ENCODE results near the gene NOG.

Gene NOG

DNA sequence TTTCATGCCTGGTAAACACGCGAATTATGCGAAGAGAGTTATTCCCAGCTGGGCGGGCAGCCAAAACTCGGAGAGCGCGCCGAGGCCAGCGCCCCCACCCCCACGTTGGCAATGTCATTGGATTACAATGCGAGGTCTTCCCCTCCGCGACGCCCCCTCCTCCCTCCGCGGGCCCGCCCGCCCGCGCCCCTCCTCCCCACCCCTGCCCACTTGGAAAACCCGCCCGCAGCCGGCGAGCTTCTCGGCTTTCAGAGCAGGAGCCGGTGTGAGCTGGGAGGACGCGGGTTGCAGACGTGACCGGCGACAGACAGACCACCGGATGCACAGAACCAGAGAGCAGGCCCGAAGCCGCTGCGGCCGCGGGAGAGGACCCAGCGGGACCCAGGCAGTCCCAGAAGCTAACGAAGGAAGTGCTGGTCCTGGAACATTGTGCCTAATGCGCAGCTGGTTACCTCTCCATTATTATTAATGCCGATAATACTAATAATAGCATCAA is 4.0 kb downstream of the NOG start:
- DNase-seq: peak; percentile 82

DNA sequence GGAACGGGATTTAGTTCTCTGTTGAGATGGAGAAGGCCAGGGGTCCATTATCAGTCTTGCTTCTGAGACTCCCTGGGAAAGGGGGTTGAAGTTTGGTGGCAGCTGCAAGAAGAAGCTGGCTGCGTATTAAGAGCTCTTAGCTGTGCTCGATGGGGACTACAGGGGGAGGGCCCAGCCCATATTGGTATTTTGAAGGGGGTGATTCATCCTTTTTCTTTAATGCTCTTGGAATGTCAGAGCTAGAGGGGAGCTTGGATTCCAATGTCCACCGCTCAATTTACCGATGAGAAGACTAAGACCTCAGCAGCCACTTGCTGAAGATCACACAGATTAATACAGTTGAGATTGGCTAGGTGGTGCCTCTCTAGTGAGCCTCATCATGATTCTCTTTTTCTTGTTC is 5.0 kb downstream of the NOG start:
- DNase-seq: peak; percentile 91

DNA sequence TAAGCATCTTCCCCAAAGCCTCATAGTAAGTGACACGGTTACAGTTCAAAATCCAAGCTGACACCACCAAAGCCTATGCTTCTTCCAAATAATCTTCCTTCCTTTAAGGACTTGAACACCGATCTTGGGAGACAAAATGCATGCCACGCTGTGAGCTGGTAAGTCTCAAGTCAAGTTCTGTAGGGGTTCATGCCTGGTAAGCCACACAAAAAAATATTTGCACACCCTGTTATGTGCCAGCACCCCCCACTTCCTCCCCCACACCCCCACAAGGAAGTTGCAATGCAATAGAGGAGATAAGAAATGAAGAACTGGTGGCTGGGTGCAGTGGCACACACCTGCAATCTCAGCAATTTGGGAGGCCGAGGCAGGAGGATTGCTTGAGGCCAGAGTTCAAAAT is 5.6 kb downstream of the NOG start:
- DNase-seq: no peak

DNA sequence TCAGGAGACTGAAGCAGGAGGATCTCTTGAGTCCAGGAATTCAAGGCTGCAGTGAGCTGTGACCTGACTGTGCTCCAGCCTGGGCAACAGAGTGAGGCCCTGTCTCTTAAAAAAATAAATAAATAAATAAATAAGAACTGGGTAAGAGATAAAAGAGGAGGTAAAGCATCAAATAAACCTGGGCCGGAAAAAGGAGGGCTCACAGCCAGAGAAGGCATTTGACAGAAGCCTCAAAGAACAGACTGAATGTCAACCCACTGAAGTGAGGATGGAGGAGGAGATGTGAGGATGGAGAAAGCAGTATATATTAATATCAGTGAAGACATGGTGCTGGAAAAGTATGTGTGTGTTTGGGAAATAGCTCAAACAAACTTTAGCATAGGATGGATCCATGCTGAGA is 6.1 kb downstream of the NOG start:
- DNase-seq: no peak

DNA sequence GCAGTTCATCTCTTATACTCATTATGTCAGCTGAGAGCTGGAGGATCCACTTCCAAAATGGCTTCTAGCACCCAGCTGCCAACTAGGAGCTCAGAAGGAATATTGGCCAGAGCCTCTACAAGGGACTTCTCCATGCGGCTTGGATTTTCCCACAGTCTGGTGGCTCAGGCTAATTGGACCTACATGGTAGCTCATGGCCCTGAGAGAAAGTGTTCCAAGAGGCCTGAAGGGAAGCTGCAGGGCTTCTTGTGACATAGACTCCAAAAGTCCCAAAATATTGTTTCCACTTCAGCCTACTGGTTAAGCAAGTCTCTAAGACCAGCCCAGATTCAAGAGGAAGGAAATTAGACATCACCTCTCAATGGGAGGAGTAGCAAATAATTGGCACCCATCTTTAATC is 6.8 kb downstream of the NOG start:
- no peak for DNase-seq

DNA sequence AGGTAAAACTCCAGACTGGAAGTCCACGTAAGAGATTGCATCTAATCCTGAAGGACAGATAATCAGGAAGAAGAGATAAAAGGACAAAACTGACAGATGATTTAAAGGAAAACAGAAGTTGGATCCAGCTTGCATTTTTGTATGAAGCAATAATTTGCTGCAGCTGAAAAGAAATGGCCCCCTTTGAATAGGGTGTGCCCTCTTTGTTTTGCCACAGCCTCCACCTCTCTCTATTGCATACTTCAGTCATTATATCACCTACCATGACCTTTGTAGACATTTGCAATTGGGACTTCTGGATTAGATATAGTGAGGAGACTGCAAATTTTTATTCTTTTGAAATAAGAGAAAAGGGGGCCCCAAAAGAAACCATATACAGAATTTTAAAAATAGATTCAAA is 8.1 kb downstream of the NOG start:
- no peak for DNase-seq

DNA sequence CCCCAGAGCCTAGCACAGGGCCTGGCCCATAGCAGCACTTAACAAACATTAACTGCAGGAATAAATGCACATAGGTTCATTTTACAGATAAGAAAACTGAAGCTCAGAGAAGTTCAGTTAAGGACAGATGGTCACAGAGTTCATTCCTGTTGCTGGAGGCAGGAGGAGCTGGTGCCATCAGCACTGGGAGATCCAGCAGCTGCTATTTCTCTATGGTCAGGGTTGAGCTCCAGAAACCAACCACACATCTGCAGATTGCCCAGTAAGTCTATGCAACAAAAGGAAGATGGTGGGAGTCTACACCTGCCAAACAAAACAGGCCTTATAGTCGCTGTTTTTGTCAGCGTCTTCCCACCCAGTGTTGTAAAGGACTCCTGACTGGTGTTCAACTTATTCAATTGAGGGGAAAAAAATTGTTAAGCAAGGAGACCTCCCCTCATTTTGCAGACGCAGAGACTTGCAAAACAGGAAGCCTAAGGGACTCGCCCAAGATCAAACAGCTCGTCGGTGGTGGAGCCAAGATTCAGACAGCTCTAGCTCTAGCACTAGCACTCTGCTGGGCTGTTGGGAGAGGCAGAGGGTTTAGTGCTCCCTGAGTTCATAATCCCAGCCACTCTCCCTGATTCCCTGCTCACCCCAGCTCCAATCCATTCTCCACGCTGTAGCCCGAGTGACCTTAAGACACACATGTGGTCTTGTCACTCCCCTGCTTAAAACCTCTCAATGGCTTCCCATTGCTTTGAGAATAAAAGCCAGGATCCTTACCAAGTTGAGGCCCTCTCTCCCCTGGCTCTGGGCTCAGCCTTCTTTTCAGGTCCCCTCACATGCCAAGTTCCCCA is 9.0 kb downstream of the NOG start:
- DNase-seq: no peak

DNA sequence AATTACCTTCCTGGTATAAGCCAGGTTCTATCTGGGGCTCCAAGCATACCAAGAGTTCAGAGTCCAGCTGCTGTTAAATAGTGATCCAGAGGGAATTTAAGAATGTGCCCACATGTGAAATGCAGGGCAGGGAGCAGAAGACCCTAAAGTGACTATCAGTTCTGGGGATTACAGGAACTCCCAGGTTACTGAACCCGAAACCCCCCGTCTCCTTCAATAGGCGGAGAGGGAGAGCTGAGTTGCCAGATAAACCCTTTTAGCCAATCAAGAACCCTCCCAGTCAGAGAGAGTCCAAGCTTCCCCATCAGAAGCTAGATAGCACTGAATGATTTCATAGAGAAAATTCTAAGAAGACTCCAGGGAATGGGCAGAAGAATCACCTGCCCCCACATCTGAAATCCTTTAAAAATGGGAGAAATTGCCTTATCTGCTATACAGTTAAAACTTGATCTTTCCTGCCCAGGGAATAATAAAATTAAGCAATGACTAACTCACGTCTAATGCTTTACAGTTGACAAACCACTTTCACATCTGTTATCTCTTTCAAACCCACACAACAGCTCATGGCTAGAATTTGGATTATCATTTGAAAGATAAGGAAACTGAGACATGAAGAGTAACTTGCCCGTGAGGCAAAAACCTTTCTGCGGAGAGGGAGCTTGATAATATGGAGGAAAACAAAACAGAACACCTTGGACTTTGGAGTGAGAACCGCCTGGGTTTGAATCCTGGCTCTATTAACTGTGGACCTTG is 10.2 kb downstream of the NOG start:
- DNase-seq: peak; percentile 10

DNA sequence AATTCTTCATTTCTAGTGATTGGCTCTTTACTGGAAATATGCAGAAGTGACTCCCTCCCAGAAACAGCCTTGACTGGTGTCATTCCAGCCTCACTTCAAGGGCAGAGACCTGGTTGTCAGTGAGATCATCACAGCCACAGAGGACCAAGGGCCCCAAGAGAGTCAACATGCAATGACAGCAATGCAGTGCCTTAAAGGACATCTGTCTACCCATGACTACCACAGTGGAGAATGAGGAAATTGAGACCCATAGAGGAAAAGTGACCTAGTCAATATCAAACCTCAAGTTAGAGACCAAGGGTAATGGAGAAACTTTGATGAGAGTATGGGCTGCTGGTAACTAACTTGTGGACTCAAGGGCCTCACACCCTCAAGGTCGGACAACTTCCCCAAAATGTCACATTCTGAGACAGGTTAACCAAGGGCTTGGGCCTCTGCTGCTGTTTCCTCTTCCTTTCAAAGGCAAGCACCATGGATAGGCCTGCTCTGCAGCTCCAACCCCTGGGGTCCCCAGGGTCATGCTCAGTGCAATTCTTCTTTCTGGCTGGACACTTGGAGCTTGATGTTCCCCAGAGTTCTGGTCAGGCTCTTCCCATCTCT is 11.3 kb downstream of the NOG start:
- DNase-seq: peak; percentile 49

DNA sequence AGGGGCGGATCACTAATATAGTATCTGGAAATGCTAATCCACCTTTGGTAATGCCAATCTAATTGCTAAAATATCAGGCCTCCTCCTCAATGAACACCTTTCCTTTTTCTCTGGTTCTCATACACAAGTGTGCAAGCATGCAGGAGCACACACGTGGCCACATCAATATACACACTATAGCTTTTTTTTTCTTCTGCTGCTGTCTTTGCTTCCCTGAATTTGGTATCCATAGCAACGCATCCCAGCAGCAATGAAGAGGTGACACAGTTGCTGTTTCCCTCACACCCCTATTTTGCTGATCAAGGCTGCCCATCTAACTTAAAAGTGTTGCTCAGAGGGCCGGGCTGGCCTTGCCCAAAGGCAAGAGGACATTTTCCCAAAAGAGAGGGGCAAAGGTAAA is 15.4 kb downstream of the NOG start:
- DNase-seq: no peak

DNA sequence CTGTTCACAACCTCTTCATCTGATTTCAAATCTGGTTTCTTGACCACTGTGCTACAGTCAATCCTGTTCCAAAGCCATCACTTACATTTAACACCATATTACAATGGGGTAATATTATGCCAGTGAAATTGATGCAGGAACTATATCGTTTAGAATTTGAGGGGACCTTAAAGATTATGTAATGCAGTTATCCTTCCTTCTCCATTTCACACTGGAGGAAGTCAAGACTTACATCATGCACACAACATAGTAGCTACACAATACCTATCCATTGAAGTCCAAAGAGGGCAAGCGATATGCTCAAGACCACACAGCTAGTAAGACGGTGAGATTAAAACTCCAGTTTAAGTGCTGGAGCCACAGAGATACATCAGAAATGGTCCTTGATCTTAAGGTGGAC is 16.8 kb downstream of the NOG start:
- DNase-seq: no peak

DNA sequence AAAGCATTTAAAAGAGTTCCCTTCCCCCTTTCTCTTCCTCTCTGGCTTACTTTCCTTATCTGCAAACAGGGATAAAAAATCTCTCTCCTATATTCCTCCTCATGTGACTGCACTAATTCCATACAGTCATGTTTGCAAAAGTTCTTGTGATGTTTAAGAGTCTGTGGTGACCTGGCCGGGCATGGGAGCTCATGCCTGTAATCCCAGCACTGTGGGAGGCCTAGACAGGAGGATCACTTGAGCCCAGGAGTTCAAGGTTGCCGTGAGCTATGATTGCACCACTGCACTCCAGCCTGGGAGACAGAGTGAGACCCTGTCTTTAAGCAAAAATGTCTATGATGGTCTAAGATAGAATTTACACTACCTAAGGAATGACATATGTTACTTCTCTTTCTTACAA is 19.6 kb downstream of the NOG start:
- no peak for DNase-seq

DNA sequence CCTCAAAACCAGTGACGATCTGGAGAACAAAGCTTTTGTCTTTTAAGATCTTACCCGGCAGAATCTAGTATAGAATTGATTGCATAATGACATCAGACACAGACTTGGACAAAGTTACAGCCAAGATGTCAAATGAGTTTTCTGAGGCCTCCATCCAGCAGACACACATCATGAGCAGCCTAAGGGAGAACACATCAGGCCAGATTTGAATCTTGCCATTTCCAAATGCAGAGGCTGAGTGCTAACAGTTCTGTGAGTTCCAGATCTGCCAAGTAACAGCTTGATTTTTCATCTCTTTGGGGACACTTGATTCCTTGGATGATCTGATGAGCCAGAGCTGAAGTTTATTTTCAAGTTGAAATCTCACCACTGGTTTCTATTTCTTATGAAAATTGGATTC is 21.0 kb downstream of the NOG start:
- no peak for DNase-seq

DNA sequence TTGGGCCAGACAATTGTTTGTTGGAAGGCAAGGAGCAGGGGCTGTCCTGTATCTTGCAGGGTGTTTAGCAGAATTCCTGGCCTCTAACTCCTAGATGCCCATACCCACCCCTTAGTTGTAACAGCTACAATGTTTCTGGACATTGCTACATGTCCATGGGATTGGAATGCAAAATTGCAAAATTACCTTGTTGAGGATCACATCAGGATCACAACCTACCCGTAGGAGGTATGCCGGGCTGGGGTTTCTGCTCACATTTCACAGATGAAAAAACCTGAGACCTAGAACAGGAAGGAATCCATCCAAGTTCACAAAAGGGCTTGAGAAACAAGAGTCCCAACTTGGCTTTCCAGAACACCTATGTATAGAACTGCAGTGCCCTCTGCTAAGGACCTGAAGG is 22.7 kb downstream of the NOG start:
- no peak for DNase-seq

DNA sequence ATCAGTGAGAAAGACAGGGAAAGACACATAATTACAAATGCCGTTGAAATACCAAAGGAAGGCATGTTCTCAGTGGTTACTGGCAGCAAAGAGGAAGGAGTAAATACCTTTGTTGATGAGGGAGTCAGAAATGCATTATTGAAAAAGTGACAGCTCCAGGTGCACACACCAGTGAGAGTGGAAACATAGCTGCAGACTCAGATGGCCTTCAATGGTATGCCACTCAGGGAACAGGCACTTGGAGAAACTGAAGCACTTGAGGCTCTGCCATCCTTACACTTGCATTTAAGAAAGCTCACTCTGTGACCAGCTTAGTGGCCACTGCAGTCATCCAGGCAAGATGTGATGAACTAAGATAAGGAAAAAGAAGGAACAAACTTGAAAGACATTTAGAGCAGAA is 29.9 kb downstream of the NOG start:
- no peak for DNase-seq

DNA sequence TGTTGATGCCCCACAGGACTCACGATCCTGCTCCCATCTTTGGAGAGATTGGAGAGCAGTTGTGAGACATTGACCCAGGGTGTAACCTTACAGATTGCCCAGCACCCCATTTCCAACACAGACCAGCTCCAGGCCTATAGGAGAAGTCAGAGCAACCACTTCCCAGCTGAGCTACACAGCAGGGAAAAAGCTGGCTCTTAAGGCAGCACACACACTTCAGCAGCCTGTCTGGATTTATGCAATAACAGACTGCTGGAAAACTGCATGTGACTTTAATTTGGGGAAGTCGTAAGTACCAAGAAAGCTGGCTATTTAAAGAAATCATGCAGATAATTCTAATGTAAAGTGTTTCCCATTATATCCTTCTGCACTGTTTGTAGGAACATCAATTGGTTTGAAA is 30.8 kb downstream of the NOG start:
- DNase-seq: no peak

DNA sequence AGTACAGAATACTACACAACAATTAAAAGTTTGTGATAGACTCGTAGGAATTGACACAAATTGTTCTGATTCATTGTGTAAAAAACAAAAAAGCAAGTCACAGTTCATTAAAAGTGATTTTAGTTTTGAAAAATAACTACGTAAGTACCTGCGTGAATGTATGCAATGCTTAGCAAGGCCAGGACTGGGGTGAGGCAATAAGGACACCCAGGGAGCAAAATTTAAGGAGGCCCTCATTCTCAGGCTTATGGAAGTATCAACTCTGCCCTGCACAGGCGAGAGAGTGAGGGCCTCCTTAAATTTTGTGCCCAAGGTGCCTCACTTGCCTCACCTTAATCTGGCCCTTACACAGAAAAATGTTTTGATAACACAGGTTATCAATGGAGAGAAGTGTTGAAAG is 31.4 kb downstream of the NOG start:
- no peak for DNase-seq

DNA sequence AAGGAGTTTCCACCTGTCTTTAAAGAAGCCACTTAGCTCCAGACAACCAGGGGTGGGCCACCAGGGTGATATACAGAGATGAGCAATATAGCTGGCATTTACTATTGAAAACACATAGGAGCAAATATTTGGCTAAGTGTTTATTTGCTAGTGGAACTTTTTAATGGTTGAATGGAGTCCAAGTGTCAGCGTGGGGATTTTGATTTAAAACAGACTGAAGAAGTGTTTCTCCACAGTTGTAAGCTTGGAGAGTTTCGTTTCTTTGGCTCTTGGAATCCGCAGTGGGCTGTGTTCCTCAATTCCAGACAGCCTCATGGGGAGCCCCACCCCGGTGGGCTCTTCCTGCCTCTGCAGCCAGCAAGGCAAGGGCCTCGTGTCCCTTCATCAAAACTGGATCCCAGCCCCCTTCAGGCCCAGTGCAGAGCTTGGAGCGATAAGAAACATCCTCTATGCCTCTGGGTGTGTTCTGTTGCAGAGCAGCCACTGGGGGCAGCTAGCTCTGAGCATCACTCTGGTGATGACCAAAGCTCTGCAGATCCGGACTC is 36.1 kb downstream of the NOG start:
- peak; percentile 59 for DNase-seq

DNA sequence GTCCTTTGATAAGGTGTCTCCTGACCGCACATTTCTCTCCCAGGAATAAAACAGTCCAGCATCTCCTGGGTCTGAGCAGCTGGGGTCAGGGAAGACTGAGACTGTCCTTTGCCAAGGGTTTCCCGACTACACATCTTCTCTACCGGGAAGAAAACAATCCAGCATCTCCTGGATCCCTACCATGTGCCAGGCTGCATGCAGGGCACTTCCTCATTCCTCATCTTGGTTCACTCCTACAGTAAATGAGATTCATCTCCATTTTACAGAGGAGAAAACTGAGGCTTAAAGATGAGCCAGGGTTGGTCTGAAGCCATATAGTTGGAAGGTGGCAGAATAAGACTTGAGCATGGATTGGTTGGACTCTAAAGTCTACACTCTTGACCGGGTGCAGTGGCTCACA is 36.7 kb downstream of the NOG start:
- no peak for DNase-seq

DNA sequence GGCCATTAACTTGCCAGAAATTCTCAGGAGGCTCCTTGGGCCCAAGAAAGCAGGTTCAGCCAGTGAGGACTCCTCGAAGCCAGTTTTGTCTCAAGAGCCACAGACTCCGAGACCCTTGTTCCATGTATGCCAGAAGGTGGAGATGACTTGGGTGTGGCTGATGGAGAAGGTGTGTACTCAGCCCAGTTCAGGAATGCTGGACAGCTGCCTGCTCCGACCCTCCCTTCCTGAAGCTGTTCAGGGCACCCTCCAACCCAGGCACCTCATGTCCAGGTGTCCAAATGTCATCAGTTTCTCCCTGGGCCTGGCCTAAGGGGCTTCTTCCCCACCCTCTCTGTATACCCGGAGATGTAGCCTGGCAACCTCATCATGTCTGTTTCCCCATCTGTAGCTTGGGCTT is 40.2 kb downstream of the NOG start:
- no peak for DNase-seq

DNA sequence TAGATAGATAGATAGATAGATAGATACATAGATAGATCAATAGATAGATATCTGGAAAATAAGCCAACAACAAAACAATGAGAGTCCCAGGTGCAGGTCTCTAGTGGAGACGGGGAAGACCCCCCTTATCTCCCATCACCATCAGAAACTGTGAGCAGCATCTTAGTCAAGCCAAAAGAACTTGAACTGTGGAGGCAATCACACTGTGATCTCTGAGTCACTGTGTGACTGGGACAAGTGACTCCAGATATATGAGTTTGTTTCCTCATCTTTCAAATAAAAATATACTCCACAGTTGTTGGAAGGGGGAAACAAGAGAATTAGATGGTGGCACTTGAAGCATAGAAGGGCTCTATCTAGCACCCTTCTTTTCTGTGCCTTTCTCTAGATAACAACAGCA is 42.1 kb downstream of the NOG start:
- DNase-seq: peak; percentile 49

DNA sequence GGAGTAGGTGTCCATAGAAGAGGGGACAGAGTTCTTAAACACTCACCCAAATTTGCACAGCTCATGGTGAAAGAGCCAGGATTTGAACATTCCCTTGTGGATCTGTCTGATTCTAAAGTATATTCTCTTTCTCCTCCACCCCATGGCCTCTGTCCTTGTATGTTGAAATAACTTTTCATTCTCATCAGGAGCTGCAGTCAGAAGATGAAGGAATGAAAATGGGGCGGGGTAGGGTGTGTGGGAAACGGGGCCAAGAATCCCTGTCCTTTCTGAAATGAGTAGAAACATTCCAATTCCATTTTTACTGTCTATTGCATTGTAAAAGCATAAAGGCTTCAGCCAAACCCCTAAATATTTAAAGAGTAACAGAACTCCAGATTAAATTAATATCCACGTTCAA is 42.8 kb downstream of the NOG start:
- peak; percentile 41 for DNase-seq

DNA sequence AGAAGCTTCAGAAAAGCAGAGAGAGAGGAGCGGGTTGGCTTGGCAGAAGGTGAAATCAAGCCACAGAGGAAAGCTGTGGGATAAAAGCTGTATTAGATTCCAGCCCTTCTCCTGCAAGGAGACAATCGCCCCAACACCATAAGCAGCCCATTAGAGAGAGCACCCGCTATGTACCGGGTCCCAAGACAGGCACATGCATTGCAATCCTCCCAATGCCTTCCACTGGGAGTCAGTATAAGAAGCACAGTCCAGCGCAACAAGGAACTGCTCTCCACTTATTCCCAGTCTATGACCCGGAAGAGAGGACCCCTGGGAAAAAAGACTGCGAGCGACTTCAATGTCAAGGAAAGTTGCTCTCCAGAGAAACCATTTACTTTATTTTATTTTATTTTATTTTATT is 43.8 kb downstream of the NOG start:
- DNase-seq: no peak

DNA sequence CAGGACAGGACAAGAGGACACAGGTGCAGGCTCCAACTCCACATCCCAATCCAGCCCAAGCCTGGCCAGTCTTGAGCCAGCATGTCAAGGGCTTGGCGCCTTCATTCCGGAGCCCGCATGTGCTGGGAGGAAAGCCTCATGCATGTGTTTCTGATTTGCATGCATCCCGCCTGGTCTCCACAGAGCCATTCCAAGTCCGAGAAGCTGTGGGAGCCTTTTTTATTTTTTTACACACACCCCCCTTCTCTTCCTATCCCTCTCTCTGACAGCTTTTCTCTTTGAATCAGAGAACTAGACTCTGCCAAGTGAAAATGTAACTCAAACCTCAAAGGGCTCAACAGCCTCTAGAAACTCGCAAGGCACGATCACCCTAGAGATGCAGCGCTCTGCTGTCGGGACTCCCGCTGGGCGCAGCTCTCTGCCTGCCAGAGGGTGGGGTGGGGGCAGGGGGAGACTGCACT is 45.1 kb downstream of the NOG start:
- DNase-seq: peak; percentile 81
